Endodermal cell (in vitro differentiated cells): ENCODE measurements around the gene ACTN1. TPM values are rescaled to one million over a fixed set of nuclear protein-coding genes. Genes with fewer than 3 reads are reported as not detected.

Source experiments
- DNase-seq: peaks from one replicate; pipeline ENCODE4 v3.0.0-alpha.2; 2017
- H3K27ac ChIP-seq: 2 replicates; pipeline ENCODE4 v1.5.1; 2013; ENCODE audit warnings: mild to moderate bottlenecking, low read depth, low read length, moderate library complexity
- H3K27me3 ChIP-seq: 2 replicates; pipeline ENCODE4 v1.6.1; 2013; ENCODE audit warnings: mild to moderate bottlenecking, low read length, moderate library complexity; ENCODE audit not compliant: insufficient read depth, control insufficient read depth, poor library complexity, severe bottlenecking
- H3K36me3 ChIP-seq: 2 replicates; pipeline ENCODE4 v1.7.0; 2013; ENCODE audit warnings: mild to moderate bottlenecking, low read length, moderate library complexity; ENCODE audit not compliant: control insufficient read depth, insufficient read depth
- H3K4me1 ChIP-seq: one replicate; pipeline ENCODE4 v1.7.0; 2013; ENCODE audit warnings: low read length; ENCODE audit not compliant: control insufficient read depth, insufficient read depth
- H3K4me3 ChIP-seq: 2 replicates; pipeline ENCODE4 v1.5.1; 2013; ENCODE audit warnings: mild to moderate bottlenecking, low read length, moderate library complexity
- H3K9ac ChIP-seq: 2 replicates; pipeline ENCODE4 v1.6.1; 2013; ENCODE audit warnings: mild to moderate bottlenecking, low read length, moderate library complexity; ENCODE audit not compliant: poor library complexity, severe bottlenecking; ENCODE audit errors: extremely low read depth
- H3K9me3 ChIP-seq: 2 replicates; pipeline ENCODE4 v1.6.1; 2013; ENCODE audit warnings: mild to moderate bottlenecking, low read length, moderate library complexity; ENCODE audit not compliant: control insufficient read depth
- H3K27ac Mint-ChIP-seq: 2 replicates; pipeline ENCODE4 v1.8.0; 2020; ENCODE audit warnings: mixed read lengths
- H3K27me3 Mint-ChIP-seq: 2 replicates; pipeline ENCODE4 v1.8.0; 2021; ENCODE audit warnings: mild to moderate bottlenecking, mixed read lengths; ENCODE audit not compliant: insufficient read depth
- H3K36me3 Mint-ChIP-seq: 2 replicates; pipeline ENCODE4 v1.8.0; 2020; ENCODE audit warnings: low read depth, mixed read lengths
- H3K4me1 Mint-ChIP-seq: 2 replicates; pipeline ENCODE4 v1.8.0; 2020; ENCODE audit warnings: mixed read lengths
- H3K4me3 Mint-ChIP-seq: 2 replicates; pipeline ENCODE4 v1.8.0; 2020; ENCODE audit warnings: mild to moderate bottlenecking, moderate library complexity, mixed read lengths
- H3K9me3 Mint-ChIP-seq: 2 replicates; pipeline ENCODE4 v1.8.0; 2020; ENCODE audit warnings: mild to moderate bottlenecking, mixed read lengths
- CTCF ChIP-seq: fragments of 200-600 bp; sonication (generic); conservative IDR thresholded peaks from 2 replicates; pipeline ENCODE4 v1.5.0; 2021; ENCODE audit warnings: antibody characterized with exemption, mild to moderate bottlenecking
- WGBS, 2 experiments: methylation state at CpG; one replicate each; pipeline versions ENCODE4 v1.1.5 to v1.1.7; 2013; ENCODE audit warnings: missing lambda C conversion rate in 2 of 2, mixed read lengths in 1 of 2; ENCODE audit not compliant: insufficient coverage in 1 of 2, insufficient read length in 1 of 2; 5-methylcytosine and 5-hydroxymethylcytosine counted together
- total RNA-seq, 2 donors: library from RNA; stranded (reverse); fragmentation: NEBNext Ultra II Directional in 1 of 2; extraction: Animal tissue kit (Norgen Biotek cat#: 25700) in 1 of 2; gene quantifications; 2 replicates in 1 of 2; 3 replicates in 1 of 2; pipeline ENCODE4 v1.2.1, GENCODE V29; 2021

The ACTN1 gene
- total RNA-seq, 2 donors from 2014 or later: 190 to 275 TPM

DNA sequence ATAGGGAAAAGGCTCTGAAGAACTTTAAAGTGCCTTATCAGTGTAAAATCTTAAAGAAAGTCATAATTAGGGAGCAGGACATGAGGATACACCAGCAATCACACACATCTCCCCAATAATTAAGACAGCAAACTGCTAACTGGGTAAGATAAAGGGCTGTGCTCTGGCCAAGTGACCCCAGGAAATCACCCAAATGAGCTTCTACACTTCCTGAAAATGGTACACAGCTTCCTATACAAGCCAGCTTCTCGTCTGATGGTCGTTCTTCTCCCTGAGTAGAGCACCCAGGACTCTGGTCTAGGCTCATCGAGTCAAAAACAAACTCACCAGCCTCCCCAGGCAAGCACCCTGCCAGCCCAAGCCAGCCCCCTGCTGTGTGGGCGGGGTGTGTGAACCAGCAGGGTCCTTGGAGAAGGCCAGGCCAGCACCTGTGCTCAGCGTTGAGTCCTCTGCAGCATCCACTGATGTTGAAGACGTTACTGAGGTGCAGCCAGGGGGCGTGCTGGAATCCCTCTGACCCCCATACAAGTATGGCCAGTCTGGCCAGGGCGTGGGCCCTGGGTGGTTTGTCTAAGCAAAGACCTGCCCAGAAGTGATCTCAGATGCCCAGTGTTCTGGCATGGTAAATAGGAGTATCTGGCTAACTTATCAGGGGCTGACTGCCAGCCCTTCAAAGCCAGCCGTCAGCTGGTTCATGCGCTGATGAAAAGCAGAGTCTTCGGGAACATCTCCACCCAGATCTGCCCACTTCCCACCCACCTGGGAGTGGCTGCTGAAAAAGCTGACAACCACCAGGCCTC, 41.4 kb downstream of the ACTN1 start:
- H3K4me1 Mint-ChIP-seq: peaks cover 68% of the 10 kb centered on the region
- H3K27ac Mint-ChIP-seq: peak overlapping the region; percentile 95
- H3K9me3 ChIP-seq: no peaks in the 10 kb centered on the region
- no peak overlapping the region for H3K4me3 ChIP-seq
- H3K9ac ChIP-seq: no peak overlapping the region
- H3K36me3 ChIP-seq: peaks cover 38% of the 10 kb centered on the region
- peak; percentile 84 for DNase-seq
- peaks cover 38% of the 10 kb centered on the region for H3K4me1 ChIP-seq
- H3K27me3 Mint-ChIP-seq: no peaks in the 10 kb centered on the region
- no peaks in the 10 kb centered on the region for H3K9me3 Mint-ChIP-seq
- TF ChIP-seq CTCF: peak; percentile 75
- no peak overlapping the region for H3K27ac ChIP-seq
- H3K27me3 ChIP-seq: no peaks in the 10 kb centered on the region
- WGBS, 2 experiments: 78 to 87% methylated on average over 5 to 11 of the region's 11 CpGs
- H3K4me3 Mint-ChIP-seq: no peak overlapping the region
- H3K36me3 Mint-ChIP-seq: peaks cover 4% of the 10 kb centered on the region

- no peaks in the 10 kb centered on the region for H3K9me3 ChIP-seq
- Mint-ChIP-seq H3K36me3 (peaks cover 4% of the 10 kb centered on the region), H3K4me3 (peak overlapping the region; percentile 28), H3K27me3 (no peaks in the 10 kb centered on the region), H3K27ac (peak overlapping the region; percentile 77), H3K4me1 (peaks cover 62% of the 10 kb centered on the region), H3K9me3 (no peaks in the 10 kb centered on the region)
- H3K4me3 ChIP-seq: no peak overlapping the region
- H3K4me1 ChIP-seq: peaks cover 34% of the 10 kb centered on the region
- no peak for DNase-seq
- H3K27me3 ChIP-seq: no peaks in the 10 kb centered on the region
- peaks cover 34% of the 10 kb centered on the region for H3K36me3 ChIP-seq
- 88 to 100% methylated on average over 1 to 2 of the region's 2 CpGs for WGBS, 2 experiments
- H3K9ac ChIP-seq: no peak overlapping the region
- no peak overlapping the region for H3K27ac ChIP-seq
- no peak for TF ChIP-seq CTCF
Measured at GRCh38 chr14:68936980-68937379, 42.1 kb downstream of the ACTN1 start.

GRCh38 chr14:68936476-68936875, 42.6 kb downstream of the ACTN1 start:
- Mint-ChIP-seq H3K9me3 (no peaks in the 10 kb centered on the region), H3K27ac (peak overlapping the region; percentile 60), H3K4me3 (peak overlapping the region; percentile 28), H3K27me3 (no peaks in the 10 kb centered on the region), H3K4me1 (peaks cover 57% of the 10 kb centered on the region), H3K36me3 (peaks cover 5% of the 10 kb centered on the region)
- Histone ChIP-seq H3K4me3 (no peak overlapping the region), H3K36me3 (peaks cover 36% of the 10 kb centered on the region), H3K4me1 (peaks cover 34% of the 10 kb centered on the region), H3K27me3 (no peaks in the 10 kb centered on the region), H3K27ac (peak overlapping the region; percentile 6), H3K9ac (no peak overlapping the region), H3K9me3 (no peaks in the 10 kb centered on the region)
- no peak for TF ChIP-seq CTCF
- WGBS, 2 experiments: 86 to 100% methylated on average over 6 to 8 of the region's 8 CpGs
- DNase-seq: no peak
